DOHH2 (cell line): ENCODE results near the gene COL4A2.
A peak's percentile ranks its signal among the peaks of the same experiment; 100 is the strongest.

ENCODE experiments used
- H3F3A ChIP-seq: fragments of 200-600 bp; sonication (generic), shearing (Covaris generic); 2 replicates; pipeline ENCODE4 v1.6.0; 2016; ENCODE audit warnings: antibody characterized with exemption, mild to moderate bottlenecking; ENCODE audit not compliant: control insufficient read depth, insufficient read depth
- H3K27ac ChIP-seq: fragments of 200-600 bp; sonication (generic); 2 replicates; pipeline ENCODE4 v1.5.1; 2014; ENCODE audit warnings: low read depth, mild to moderate bottlenecking, low read length, moderate library complexity
- H3K27me3 ChIP-seq: fragments of 200-600 bp; sonication (generic); 2 replicates; pipeline ENCODE4 v1.6.1; 2014; ENCODE audit warnings: mild to moderate bottlenecking, low read length, mixed read lengths; ENCODE audit not compliant: control insufficient read depth
- H3K36me3 ChIP-seq: fragments of 200-600 bp; sonication (generic); 2 replicates; pipeline ENCODE4 v1.6.1; 2014; ENCODE audit warnings: mild to moderate bottlenecking, low read length, moderate library complexity, mixed read lengths; ENCODE audit not compliant: control insufficient read depth
- H3K4me1 ChIP-seq: fragments of 200-600 bp; sonication (generic); 2 replicates; pipeline ENCODE4 v1.6.1; 2014; ENCODE audit warnings: mild to moderate bottlenecking, low read length, mixed read lengths; ENCODE audit not compliant: control insufficient read depth
- H3K4me2 ChIP-seq: fragments of 200-600 bp; sonication (generic); 2 replicates; pipeline ENCODE4 v1.6.0; 2014; ENCODE audit warnings: mild to moderate bottlenecking, low read length, moderate library complexity
- H3K4me3 ChIP-seq: fragments of 200-600 bp; sonication (generic); 2 replicates; pipeline ENCODE4 v1.5.1; 2014; ENCODE audit warnings: mild to moderate bottlenecking, low read length, mixed read lengths
- H3K79me2 ChIP-seq: fragments of 200-600 bp; sonication (generic); 2 replicates; pipeline ENCODE4 v1.6.1; 2014; ENCODE audit warnings: mild to moderate bottlenecking, low read length, mixed read lengths; ENCODE audit not compliant: control insufficient read depth
- H3K9me2 ChIP-seq: fragments of 200-600 bp; sonication (generic); replicated peaks from 2 replicates; pipeline ENCODE4 v1.6.1; 2014; ENCODE audit warnings: mild to moderate bottlenecking, low read length, mixed read lengths; ENCODE audit not compliant: control insufficient read depth
- H3K9me3 ChIP-seq: fragments of 200-600 bp; sonication (generic); 2 replicates; pipeline ENCODE4 v1.6.1; 2014; ENCODE audit warnings: antibody characterized with exemption, low read length, mixed read lengths; ENCODE audit not compliant: control insufficient read depth, insufficient read depth
- H4K20me1 ChIP-seq: fragments of 200-600 bp; sonication (generic); 2 replicates; pipeline ENCODE4 v1.6.0; 2014; ENCODE audit warnings: low read depth, mild to moderate bottlenecking, antibody characterized with exemption, low read length, moderate library complexity; ENCODE audit not compliant: control insufficient read depth, insufficient read depth
- EZH2phosphoT487 ChIP-seq: fragments of 200-600 bp; sonication (generic); IDR thresholded peaks from 2 replicates; pipeline ENCODE4 v1.6.1; 2017; ENCODE audit warnings: borderline replicate concordance, mild to moderate bottlenecking, antibody characterized with exemption, low read length, moderate library complexity, mixed read lengths
- TF ChIP-seq, protein P1 (sequence below): fragments of 200-600 bp; sonication (generic); IDR thresholded peaks from one replicate; pipeline ENCODE4 v1.5.1; 2014; ENCODE audit warnings: antibody characterized with exemption, mild to moderate bottlenecking, low read depth, low read length; ENCODE audit not compliant: poor library complexity, severe bottlenecking

Gene COL4A2

GRCh38 chr13:110371550-110372465, 64.7 kb downstream of the COL4A2 start:
- no peaks in the 10 kb centered on the region for H3K9me3 ChIP-seq
- TF ChIP-seq EZH2phosphoT487 = no peak
- TF ChIP-seq, protein P1, sequence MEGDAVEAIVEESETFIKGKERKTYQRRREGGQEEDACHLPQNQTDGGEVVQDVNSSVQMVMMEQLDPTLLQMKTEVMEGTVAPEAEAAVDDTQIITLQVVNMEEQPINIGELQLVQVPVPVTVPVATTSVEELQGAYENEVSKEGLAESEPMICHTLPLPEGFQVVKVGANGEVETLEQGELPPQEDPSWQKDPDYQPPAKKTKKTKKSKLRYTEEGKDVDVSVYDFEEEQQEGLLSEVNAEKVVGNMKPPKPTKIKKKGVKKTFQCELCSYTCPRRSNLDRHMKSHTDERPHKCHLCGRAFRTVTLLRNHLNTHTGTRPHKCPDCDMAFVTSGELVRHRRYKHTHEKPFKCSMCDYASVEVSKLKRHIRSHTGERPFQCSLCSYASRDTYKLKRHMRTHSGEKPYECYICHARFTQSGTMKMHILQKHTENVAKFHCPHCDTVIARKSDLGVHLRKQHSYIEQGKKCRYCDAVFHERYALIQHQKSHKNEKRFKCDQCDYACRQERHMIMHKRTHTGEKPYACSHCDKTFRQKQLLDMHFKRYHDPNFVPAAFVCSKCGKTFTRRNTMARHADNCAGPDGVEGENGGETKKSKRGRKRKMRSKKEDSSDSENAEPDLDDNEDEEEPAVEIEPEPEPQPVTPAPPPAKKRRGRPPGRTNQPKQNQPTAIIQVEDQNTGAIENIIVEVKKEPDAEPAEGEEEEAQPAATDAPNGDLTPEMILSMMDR = no peak
- H3K4me2 ChIP-seq = peak overlapping the region; percentile 30
- no peaks in the 10 kb centered on the region for H3K36me3 ChIP-seq
- peaks cover 11% of the 10 kb centered on the region for H3K4me1 ChIP-seq
- H3K79me2 ChIP-seq = no peaks in the 10 kb centered on the region
- H3K27ac ChIP-seq = no peak overlapping the region
- no peaks in the 10 kb centered on the region for H3K9me2 ChIP-seq
- H3K27me3 ChIP-seq = peaks cover 2% of the 10 kb centered on the region; the same call in 1 of the 2 replicates
- H3F3A ChIP-seq = no peaks in the 10 kb centered on the region
- H4K20me1 ChIP-seq = no peaks in the 10 kb centered on the region
- H3K4me3 ChIP-seq = no peak overlapping the region

- no peaks in the 10 kb centered on the region; the same call in 1 of the 2 replicates for H3K27me3 ChIP-seq
- TF ChIP-seq, protein P1 = no peak
- no peak for TF ChIP-seq EZH2phosphoT487
- H3K9me2 ChIP-seq = no peaks in the 10 kb centered on the region
- H3K27ac ChIP-seq = no peak overlapping the region
- no peaks in the 10 kb centered on the region for H3K36me3 ChIP-seq
- no peaks in the 10 kb centered on the region for H3K79me2 ChIP-seq
- peak overlapping the region; percentile 30; the same call in 1 of the 2 replicates for H3K4me2 ChIP-seq
- H3K4me3 ChIP-seq = no peak overlapping the region
- H3K9me3 ChIP-seq = no peaks in the 10 kb centered on the region
- peaks cover 11% of the 10 kb centered on the region for H3K4me1 ChIP-seq
- no peaks in the 10 kb centered on the region for H4K20me1 ChIP-seq
- H3F3A ChIP-seq = no peaks in the 10 kb centered on the region
These were observed 65.6 kb downstream of the COL4A2 start for GRCh38 chr13:110372676-110373075.

- Histone ChIP-seq H3K27ac (no peak overlapping the region), H3K4me3 (no peak overlapping the region), H3K36me3 (no peaks in the 10 kb centered on the region), H3K9me2 (no peaks in the 10 kb centered on the region), H3K9me3 (no peaks in the 10 kb centered on the region), H3K27me3 (no peaks in the 10 kb centered on the region), H4K20me1 (no peaks in the 10 kb centered on the region), H3K79me2 (no peaks in the 10 kb centered on the region), H3F3A (no peaks in the 10 kb centered on the region), H3K4me2 (no peak overlapping the region), H3K4me1 (peaks cover 11% of the 10 kb centered on the region)
- no peak for TF ChIP-seq EZH2phosphoT487
- TF ChIP-seq, protein P1 = no peak
These were observed 66.5 kb downstream of the COL4A2 start for GRCh38 chr13:110373617-110374016.
